Measurements from ENCODE around the gene RPS3.
A peak's percentile ranks its signal among the peaks of the same experiment; 100 is the strongest.
"Not testable (repeated sequence)": the region's sequence is repeated elsewhere in the genome, so short reads cannot be mapped to it uniquely, and the experiment has no call there.

Gene RPS3

GRCh38 chr11:75399344-75400145 lies at the start of gene RPS3:
TSS of gene RPS3 (plus strand) at chr11:75399518. CDS start at chr11:75399548, 30 bp downstream.
- DNase-seq = peak; percentile 42

- DNase-seq = no peak
These were observed 49.7 kb upstream of the RPS3 start for GRCh38 chr11:75349521-75350116.

- no peak for DNase-seq
These were observed 49.1 kb upstream of the RPS3 start for GRCh38 chr11:75350122-75350742.

- no peak for DNase-seq
These were observed 48.4 kb upstream of the RPS3 start for GRCh38 chr11:75350743-75351540.

- no peak for DNase-seq
These were observed 47.9 kb upstream of the RPS3 start, which contains the start of gene ARRB1 for GRCh38 chr11:75351541-75351790. TSS of gene ARRB1 (minus strand) at chr11:75351661. CDS start at chr11:75351607, 54 bp downstream.

- no peak for DNase-seq
These were observed 47.3 kb upstream of the RPS3 start for GRCh38 chr11:75351791-75352587.

GRCh38 chr11:75352588-75353206 lies 46.6 kb upstream of the RPS3 start:
- DNase-seq = no peak

- DNase-seq = no peak
These were observed 44.3 kb upstream of the RPS3 start for GRCh38 chr11:75355051-75355450.

GRCh38 chr11:75356613-75357012 lies 42.7 kb upstream of the RPS3 start:
- no peak for DNase-seq

- not testable (repeated sequence) for DNase-seq
These were observed 37.0 kb upstream of the RPS3 start for GRCh38 chr11:75362285-75362684.

- no peak for DNase-seq
These were observed 33.6 kb upstream of the RPS3 start for GRCh38 chr11:75365711-75366181.

GRCh38 chr11:75366826-75367225 lies 32.5 kb upstream of the RPS3 start:
- DNase-seq = not testable (repeated sequence)

GRCh38 chr11:75369560-75370255 lies 29.6 kb upstream of the RPS3 start:
- DNase-seq = no peak

GRCh38 chr11:75371949-75372876 lies 27.1 kb upstream of the RPS3 start:
- DNase-seq = no peak

- DNase-seq = no peak
These were observed 26.1 kb upstream of the RPS3 start for GRCh38 chr11:75373201-75373600.

GRCh38 chr11:75374646-75375045 lies 24.7 kb upstream of the RPS3 start:
- DNase-seq = no peak

- no peak for DNase-seq
These were observed 23.7 kb upstream of the RPS3 start for GRCh38 chr11:75375626-75376025.

GRCh38 chr11:75376175-75376574 lies 23.1 kb upstream of the RPS3 start:
- DNase-seq = no peak

- DNase-seq = not testable (repeated sequence)
These were observed 20.5 kb upstream of the RPS3 start for GRCh38 chr11:75378776-75379175.

GRCh38 chr11:75380245-75380644 lies 19.1 kb upstream of the RPS3 start:
- no peak for DNase-seq
